Measurements from ENCODE around the gene DMRTA2. TPM values are rescaled to one million over a fixed set of nuclear protein-coding genes. Genes with fewer than 3 reads are reported as not detected.
A peak's percentile ranks its signal among the peaks of the same experiment; 100 is the strongest.

DMRTA2 gene
- total and polyA plus RNA-seq, 9 of the 15 experiments (the other 6 are each of a cell fraction or from before 2014, with no cell fraction given): not detected

GRCh38 chr1:50368179-50369007 lies 54.9 kb downstream of the DMRTA2 start (continued):
- TF ChIP-seq, protein P1, sequence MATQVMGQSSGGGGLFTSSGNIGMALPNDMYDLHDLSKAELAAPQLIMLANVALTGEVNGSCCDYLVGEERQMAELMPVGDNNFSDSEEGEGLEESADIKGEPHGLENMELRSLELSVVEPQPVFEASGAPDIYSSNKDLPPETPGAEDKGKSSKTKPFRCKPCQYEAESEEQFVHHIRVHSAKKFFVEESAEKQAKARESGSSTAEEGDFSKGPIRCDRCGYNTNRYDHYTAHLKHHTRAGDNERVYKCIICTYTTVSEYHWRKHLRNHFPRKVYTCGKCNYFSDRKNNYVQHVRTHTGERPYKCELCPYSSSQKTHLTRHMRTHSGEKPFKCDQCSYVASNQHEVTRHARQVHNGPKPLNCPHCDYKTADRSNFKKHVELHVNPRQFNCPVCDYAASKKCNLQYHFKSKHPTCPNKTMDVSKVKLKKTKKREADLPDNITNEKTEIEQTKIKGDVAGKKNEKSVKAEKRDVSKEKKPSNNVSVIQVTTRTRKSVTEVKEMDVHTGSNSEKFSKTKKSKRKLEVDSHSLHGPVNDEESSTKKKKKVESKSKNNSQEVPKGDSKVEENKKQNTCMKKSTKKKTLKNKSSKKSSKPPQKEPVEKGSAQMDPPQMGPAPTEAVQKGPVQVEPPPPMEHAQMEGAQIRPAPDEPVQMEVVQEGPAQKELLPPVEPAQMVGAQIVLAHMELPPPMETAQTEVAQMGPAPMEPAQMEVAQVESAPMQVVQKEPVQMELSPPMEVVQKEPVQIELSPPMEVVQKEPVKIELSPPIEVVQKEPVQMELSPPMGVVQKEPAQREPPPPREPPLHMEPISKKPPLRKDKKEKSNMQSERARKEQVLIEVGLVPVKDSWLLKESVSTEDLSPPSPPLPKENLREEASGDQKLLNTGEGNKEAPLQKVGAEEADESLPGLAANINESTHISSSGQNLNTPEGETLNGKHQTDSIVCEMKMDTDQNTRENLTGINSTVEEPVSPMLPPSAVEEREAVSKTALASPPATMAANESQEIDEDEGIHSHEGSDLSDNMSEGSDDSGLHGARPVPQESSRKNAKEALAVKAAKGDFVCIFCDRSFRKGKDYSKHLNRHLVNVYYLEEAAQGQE (IDR thresholded peaks at IDR 0.05; ENCODE audit: borderline replicate concordance): peak; percentile 63; the same call in 1 of the 2 replicates
- TF ChIP-seq, protein P1 (CRISPR knock-in tag; IDR thresholded peaks at IDR 0.05; ENCODE audit: low read depth): no peak
- TF ChIP-seq CHD7 (IDR thresholded peaks at IDR 0.05; ENCODE audit: low read depth, low read length): no peak
- TF ChIP-seq, protein P2, sequence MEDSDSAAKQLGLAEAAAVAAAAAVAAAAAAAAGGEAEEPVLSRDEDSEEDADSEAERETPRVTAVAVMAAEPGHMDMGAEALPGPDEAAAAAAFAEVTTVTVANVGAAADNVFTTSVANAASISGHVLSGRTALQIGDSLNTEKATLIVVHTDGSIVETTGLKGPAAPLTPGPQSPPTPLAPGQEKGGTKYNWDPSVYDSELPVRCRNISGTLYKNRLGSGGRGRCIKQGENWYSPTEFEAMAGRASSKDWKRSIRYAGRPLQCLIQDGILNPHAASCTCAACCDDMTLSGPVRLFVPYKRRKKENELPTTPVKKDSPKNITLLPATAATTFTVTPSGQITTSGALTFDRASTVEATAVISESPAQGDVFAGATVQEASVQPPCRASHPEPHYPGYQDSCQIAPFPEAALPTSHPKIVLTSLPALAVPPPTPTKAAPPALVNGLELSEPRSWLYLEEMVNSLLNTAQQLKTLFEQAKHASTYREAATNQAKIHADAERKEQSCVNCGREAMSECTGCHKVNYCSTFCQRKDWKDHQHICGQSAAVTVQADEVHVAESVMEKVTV (CRISPR knock-in tag; IDR thresholded peaks at IDR 0.05): peak; percentile 71
